Calu3 (cell line): ENCODE measurements around the gene LSM10. TPM values are rescaled to one million over a fixed set of nuclear protein-coding genes. Genes with fewer than 3 reads are reported as not detected.

Experiments used
- BruUV-seq: library from RNA; stranded (reverse); fragments of 400-500 nt; replicated peaks from 2 replicates; lab custom pipeline; 2021; lab: Mats Ljungman, UMichigan
- CTCF ChIA-PET: fragments of 300-600 bp; sonication (Branson Sonifier 250); formaldehyde crosslinking; loops from one replicate; lab custom pipeline; 2022; ENCODE audit warnings: antibody characterized with exemption; lab: Charles Lee
- DNase-seq: peaks from one replicate; pipeline ENCODE4 v3.0.0; 2022
- H3K27ac Mint-ChIP-seq: one replicate; pipeline ENCODE4 v1.8.0; 2022; ENCODE audit warnings: mixed read lengths; ENCODE audit not compliant: unreplicated experiment
- H3K27me3 Mint-ChIP-seq: one replicate; pipeline ENCODE4 v1.8.0; 2022; ENCODE audit warnings: mixed read lengths; ENCODE audit not compliant: unreplicated experiment
- H3K36me3 Mint-ChIP-seq: one replicate; pipeline ENCODE4 v1.8.0; 2022; ENCODE audit warnings: mild to moderate bottlenecking, moderate library complexity, mixed read lengths; ENCODE audit not compliant: insufficient read depth, unreplicated experiment
- H3K4me1 Mint-ChIP-seq: one replicate; pipeline ENCODE4 v1.8.0; 2022; ENCODE audit warnings: mild to moderate bottlenecking, low read depth, mixed read lengths; ENCODE audit not compliant: unreplicated experiment
- H3K4me3 Mint-ChIP-seq: one replicate; pipeline ENCODE4 v1.8.0; 2022; ENCODE audit warnings: mild to moderate bottlenecking, low read depth, moderate library complexity, mixed read lengths; ENCODE audit not compliant: unreplicated experiment
- H3K9me3 Mint-ChIP-seq: one replicate; pipeline ENCODE4 v1.8.0; 2022; ENCODE audit warnings: low read depth, mixed read lengths; ENCODE audit not compliant: unreplicated experiment
- intact Hi-C: fragments of 100-400 bp; cut with micrococcal nuclease; formaldehyde crosslinking; loops from one replicate; pipeline ENCODE4 v1.10.0; 2022; ENCODE audit not compliant: unreplicated experiment
- total RNA-seq: library from RNA; stranded (reverse); gene quantifications from 2 replicates; pipeline ENCODE4 v1.2.3, GENCODE V29; 2022
- TF ChIP-seq, protein P1 (sequence below): fragments of 200-600 bp; IDR thresholded peaks from one replicate; pipeline ENCODE4 v1.8.0; 2022; ENCODE audit warnings: antibody characterized with exemption; ENCODE audit not compliant: unreplicated experiment

Gene LSM10
- total RNA-seq, 1 experiment from 2014 or later: 35.2 TPM

GRCh38 chr1:36398370-36398977, 766 bp upstream of the LSM10 start:
- no TSS peak for BruUV-seq
- TF ChIP-seq, protein P1, sequence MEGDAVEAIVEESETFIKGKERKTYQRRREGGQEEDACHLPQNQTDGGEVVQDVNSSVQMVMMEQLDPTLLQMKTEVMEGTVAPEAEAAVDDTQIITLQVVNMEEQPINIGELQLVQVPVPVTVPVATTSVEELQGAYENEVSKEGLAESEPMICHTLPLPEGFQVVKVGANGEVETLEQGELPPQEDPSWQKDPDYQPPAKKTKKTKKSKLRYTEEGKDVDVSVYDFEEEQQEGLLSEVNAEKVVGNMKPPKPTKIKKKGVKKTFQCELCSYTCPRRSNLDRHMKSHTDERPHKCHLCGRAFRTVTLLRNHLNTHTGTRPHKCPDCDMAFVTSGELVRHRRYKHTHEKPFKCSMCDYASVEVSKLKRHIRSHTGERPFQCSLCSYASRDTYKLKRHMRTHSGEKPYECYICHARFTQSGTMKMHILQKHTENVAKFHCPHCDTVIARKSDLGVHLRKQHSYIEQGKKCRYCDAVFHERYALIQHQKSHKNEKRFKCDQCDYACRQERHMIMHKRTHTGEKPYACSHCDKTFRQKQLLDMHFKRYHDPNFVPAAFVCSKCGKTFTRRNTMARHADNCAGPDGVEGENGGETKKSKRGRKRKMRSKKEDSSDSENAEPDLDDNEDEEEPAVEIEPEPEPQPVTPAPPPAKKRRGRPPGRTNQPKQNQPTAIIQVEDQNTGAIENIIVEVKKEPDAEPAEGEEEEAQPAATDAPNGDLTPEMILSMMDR: no peak
- CTCF ChIA-PET: no interaction called here
- H3K36me3 Mint-ChIP-seq: peaks cover 13% of the 10 kb centered on the region
- intact Hi-C loops: no loop called here
- no peaks in the 10 kb centered on the region for H3K9me3 Mint-ChIP-seq
- peak overlapping the region; percentile 88 for H3K4me3 Mint-ChIP-seq
- H3K27me3 Mint-ChIP-seq: no peaks in the 10 kb centered on the region
- H3K27ac Mint-ChIP-seq: no peak overlapping the region
- no peak for DNase-seq
- peaks cover 9% of the 10 kb centered on the region for H3K4me1 Mint-ChIP-seq

DNA sequence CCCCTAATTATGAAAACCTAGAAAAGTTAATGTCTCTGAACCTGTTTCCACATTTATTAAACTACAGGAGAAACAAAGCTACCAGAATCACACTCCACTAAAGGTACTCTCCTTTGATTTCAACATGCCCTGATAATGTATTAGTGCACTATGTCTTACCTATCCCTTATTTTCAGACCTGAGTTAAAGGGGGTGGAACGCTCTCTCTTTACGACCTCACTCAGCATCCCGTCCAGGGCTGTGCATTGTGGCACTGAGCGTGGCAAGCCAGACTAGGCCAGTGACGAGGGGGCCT, 678 bp downstream of the LSM10 start:
- intact Hi-C loops: no loop called here
- Mint-ChIP-seq H3K4me3 (peak overlapping the region; percentile 88), H3K27ac (no peak overlapping the region), H3K4me1 (peaks cover 9% of the 10 kb centered on the region), H3K9me3 (no peaks in the 10 kb centered on the region), H3K36me3 (peaks cover 17% of the 10 kb centered on the region), H3K27me3 (no peaks in the 10 kb centered on the region)
- TF ChIP-seq, protein P1: no peak
- BruUV-seq: no TSS peak
- CTCF ChIA-PET: interaction anchor here (1.0 to 1.5 kb wide), 4 partner anchors 10 to 54 kb away, joined by 3 to 8 read pairs (median 5); no protein-coding TSS in a partner anchor
- no peak for DNase-seq

DNA sequence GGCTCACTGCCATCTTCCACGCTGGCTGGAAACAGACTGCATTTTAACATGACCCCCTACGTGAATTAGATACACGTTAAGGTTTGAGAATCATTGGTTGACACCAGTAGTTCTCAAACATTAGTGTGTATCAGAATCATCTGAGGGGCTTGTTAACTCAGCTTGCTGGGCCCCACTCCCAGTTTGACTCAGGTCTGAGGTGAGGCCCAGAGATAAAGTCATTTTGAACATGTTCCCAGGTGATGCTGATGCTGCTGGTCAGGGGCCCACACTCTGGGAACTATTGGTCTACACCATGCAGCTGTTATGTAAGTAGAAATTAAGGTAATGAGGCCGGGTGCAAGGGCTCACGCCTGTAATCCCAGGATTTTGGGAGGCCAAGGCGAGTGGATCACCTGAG, 1.3 kb downstream of the LSM10 start:
- DNase-seq: no peak
- peaks cover 9% of the 10 kb centered on the region for H3K4me1 Mint-ChIP-seq
- intact Hi-C loops: no loop called here
- TSS peak; percentile 57 for BruUV-seq
- no peak overlapping the region for H3K27ac Mint-ChIP-seq
- peaks cover 24% of the 10 kb centered on the region for H3K36me3 Mint-ChIP-seq
- no peaks in the 10 kb centered on the region for H3K9me3 Mint-ChIP-seq
- H3K27me3 Mint-ChIP-seq: no peaks in the 10 kb centered on the region
- TF ChIP-seq, protein P1: no peak
- peak overlapping the region; percentile 88 for H3K4me3 Mint-ChIP-seq
- CTCF ChIA-PET: no interaction called here

DNA sequence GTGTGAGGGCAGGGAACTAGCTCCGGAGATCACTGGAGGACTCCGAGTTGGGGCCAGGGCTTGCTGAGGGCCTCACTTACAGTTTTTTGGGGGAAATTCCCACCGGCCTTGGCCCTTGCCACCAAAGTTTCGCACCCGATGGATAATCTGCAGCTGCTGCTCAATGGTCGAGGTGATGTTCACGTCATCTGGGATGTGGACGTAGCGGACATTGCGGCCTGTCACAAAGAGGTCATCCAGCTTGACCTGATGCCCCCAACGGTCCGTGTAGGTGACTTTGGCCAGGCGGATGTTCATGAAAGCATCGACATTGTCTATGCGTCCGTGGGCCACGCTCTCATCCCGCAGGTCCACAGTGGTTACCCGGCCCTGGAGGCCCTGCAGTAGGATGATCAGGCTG, 4.0 kb downstream of the LSM10 start:
- intact Hi-C loops: no loop called here
- H3K36me3 Mint-ChIP-seq: peaks cover 37% of the 10 kb centered on the region
- CTCF ChIA-PET: no interaction called here
- TF ChIP-seq, protein P1: no peak
- H3K4me1 Mint-ChIP-seq: peaks cover 9% of the 10 kb centered on the region
- H3K4me3 Mint-ChIP-seq: no peak overlapping the region
- no peak for DNase-seq
- H3K9me3 Mint-ChIP-seq: no peaks in the 10 kb centered on the region
- no peaks in the 10 kb centered on the region for H3K27me3 Mint-ChIP-seq
- H3K27ac Mint-ChIP-seq: no peak overlapping the region
- BruUV-seq: no TSS peak
